Testis (tissue), 3 donors: ENCODE results near the gene LRIG1. TPM values are rescaled to one million over a fixed set of nuclear protein-coding genes. Genes with fewer than 3 reads are reported as not detected.

Experiments
- DNase-seq: peaks from one replicate; pipeline ENCODE4 v3.0.0-alpha.2; 2019
- H3K27ac ChIP-seq, 2 donors: fragments of 200-600 bp; sonication (generic); one replicate each; pipeline ENCODE4 v1.5.1; 2019
- H3K27me3 ChIP-seq: fragments of 200-600 bp; sonication (generic); one replicate; pipeline ENCODE4 v1.5.1; 2019
- H3K36me3 ChIP-seq: fragments of 200-600 bp; sonication (generic); one replicate; pipeline ENCODE4 v1.5.1; 2017; ENCODE audit warnings: low read depth; ENCODE audit errors: missing control alignments
- H3K4me1 ChIP-seq: fragments of 200-600 bp; sonication (generic); one replicate; pipeline ENCODE4 v1.5.1; 2019
- H3K4me3 ChIP-seq, 2 donors: fragments of 200-600 bp; sonication (generic); one replicate each; pipeline ENCODE4 v1.5.1; 2017 to 2019
- H3K9me3 ChIP-seq: fragments of 200-600 bp; sonication (generic); one replicate; pipeline ENCODE4 v1.5.1; 2017
- CTCF ChIP-seq, 3 experiments: fragments of 450-650 bp in 2 of 3; fragments of 200-600 bp in 1 of 3; sonication (generic) in 1 of 3; IDR thresholded peaks; one replicate each; pipeline ENCODE4 v1.5.1; 2016 to 2019; ENCODE audit warnings: antibody characterized with exemption in 3 of 3, mild to moderate bottlenecking in 2 of 3, moderate library complexity in 1 of 3
- POLR2A ChIP-seq: fragments of 450-650 bp; IDR thresholded peaks from one replicate; pipeline ENCODE4 v1.6.1; 2017; ENCODE audit warnings: antibody characterized with exemption, mild to moderate bottlenecking, moderate library complexity
- WGBS, 2 donors: methylation state at CpG; one replicate each; pipeline ENCODE4 v1.1.5; 2018; 5-methylcytosine and 5-hydroxymethylcytosine counted together
- intact Hi-C: fragments of 100-400 bp; cut with DNase I; formaldehyde crosslinking; loops from one replicate; pipeline ENCODE4 v1.15.1; 2023; ENCODE audit warnings: low total_unique reads
- polyA plus RNA-seq: library from polyadenylated mRNA; stranded (reverse); fragments of 350-450 nt; fragmentation: Illumina TruSeq; extraction: RNeasy Lipid Tissue Mini Kit (QIAGEN cat#74804); gene quantifications from one replicate; pipeline ENCODE4 v1.2.3, GENCODE V29; 2014; ENCODE audit warnings: low read depth, low replicate concordance; ENCODE audit not compliant: insufficient read depth
- total RNA-seq, 2 donors: library from RNA; depleted of rRNA; stranded (reverse); fragments of >200 nt; gene quantifications; one replicate each; pipeline ENCODE4 v1.2.3, GENCODE V29; 2016

Gene LRIG1
- total and polyA plus RNA-seq, 3 donors from 2014 or later: 62.7 to 107 (median 77.9) TPM

- no peak overlapping the region for H3K27ac ChIP-seq
- intact Hi-C loops: loop anchor here (10.0 kb wide), 1 partner anchor 83 kb away; no protein-coding TSS in a partner anchor
- H3K4me1 ChIP-seq: peaks cover 19% of the 10 kb centered on the region
- H3K36me3 ChIP-seq: no peaks in the 10 kb centered on the region
- TF ChIP-seq CTCF (IDR thresholded peaks at IDR 0.05) (no peak), POLR2A (no peak)
- WGBS, 2 donors: 49 to 72% methylated on average over 4 of the region's 4 CpGs
- H3K4me3 ChIP-seq: no peak overlapping the region
- H3K27me3 ChIP-seq: no peaks in the 10 kb centered on the region
- DNase-seq: no peak
- H3K9me3 ChIP-seq: no peaks in the 10 kb centered on the region
Measured at GRCh38 chr3:66497985-66498671, 2.7 kb downstream of the LRIG1 start.

DNA sequence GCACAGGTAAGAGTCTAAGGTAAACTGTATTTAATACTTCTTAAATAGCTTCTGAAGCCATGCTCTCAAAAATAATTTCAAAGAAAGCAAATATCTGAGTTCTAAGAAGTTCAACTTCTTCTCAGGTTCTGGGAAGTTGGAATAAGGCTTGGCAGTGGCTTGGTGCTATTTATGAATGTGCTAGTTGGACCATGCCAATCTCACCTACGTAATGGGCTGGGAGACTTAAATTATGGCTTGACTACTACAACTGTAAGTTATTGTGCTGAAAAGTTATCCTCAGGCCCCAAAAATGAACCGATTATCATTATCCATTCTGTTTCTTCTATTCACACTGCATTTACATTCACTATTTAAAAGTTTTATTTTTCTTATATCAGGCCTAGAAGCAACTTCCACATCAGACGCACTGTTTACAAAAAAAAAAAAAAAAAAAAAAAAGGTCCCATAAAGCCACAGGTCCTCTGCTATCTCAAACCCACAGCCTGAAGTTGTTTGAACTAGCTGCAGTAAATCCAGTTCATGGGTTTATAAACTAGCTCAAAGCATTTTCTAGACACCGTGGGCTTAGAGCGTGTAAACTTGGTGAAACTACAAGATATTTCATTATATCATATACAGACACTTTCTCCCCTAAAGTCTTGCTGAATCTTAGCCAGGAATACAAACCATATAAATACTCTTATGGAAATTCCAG, 3.4 kb downstream of the LRIG1 start:
- Histone ChIP-seq H3K27ac (no peak overlapping the region), H3K36me3 (no peaks in the 10 kb centered on the region), H3K27me3 (no peaks in the 10 kb centered on the region), H3K9me3 (no peaks in the 10 kb centered on the region), H3K4me3 (no peak overlapping the region), H3K4me1 (peaks cover 26% of the 10 kb centered on the region)
- TF ChIP-seq POLR2A: no peak
- no peak for TF ChIP-seq CTCF (IDR thresholded peaks at IDR 0.05)
- intact Hi-C loops: loop anchor here (10.0 kb wide), 1 partner anchor 83 kb away; no protein-coding TSS in a partner anchor
- 68 to 84% methylated on average over 5 of the region's 5 CpGs for WGBS, 2 donors
- no peak for DNase-seq

DNA sequence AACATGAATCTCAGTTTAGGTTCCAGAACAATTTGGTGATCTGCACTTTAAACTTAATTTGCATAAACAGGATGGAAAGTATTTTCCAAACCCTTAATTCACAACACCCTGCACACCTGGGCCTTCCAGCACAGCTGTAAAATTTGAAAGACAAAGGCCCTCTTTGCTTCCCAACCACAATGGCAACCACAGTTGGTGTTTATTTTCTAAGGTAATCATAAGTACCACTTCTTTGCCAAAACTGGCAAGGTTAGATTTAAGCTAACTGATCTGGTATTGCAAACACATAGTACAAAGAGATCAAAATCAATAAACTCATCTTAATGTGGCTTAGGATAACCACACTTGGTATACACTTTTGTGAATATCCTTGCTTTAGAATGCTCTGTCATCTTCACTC, 4.1 kb downstream of the LRIG1 start:
- Histone ChIP-seq H3K9me3 (no peaks in the 10 kb centered on the region), H3K4me1 (peaks cover 32% of the 10 kb centered on the region), H3K4me3 (no peak overlapping the region), H3K36me3 (no peaks in the 10 kb centered on the region), H3K27me3 (no peaks in the 10 kb centered on the region), H3K27ac (no peak overlapping the region)
- DNase-seq: no peak
- intact Hi-C loops: loop anchor here (10.0 kb wide), 1 partner anchor 82 kb away; no protein-coding TSS in a partner anchor
- TF ChIP-seq CTCF (IDR thresholded peaks at IDR 0.05): no peak

- Histone ChIP-seq H3K27ac (no peak overlapping the region), H3K27me3 (no peaks in the 10 kb centered on the region), H3K4me3 (no peak overlapping the region), H3K36me3 (no peaks in the 10 kb centered on the region), H3K9me3 (no peaks in the 10 kb centered on the region), H3K4me1 (peaks cover 32% of the 10 kb centered on the region)
- TF ChIP-seq POLR2A (no peak), CTCF (IDR thresholded peaks at IDR 0.05) (no peak)
- 58 to 70% methylated on average over 3 of the region's 3 CpGs for WGBS, 2 donors
- intact Hi-C loops: loop anchor here (10.0 kb wide), 1 partner anchor 82 kb away; no protein-coding TSS in a partner anchor
- no peak for DNase-seq
Measured at GRCh38 chr3:66496301-66496700, 4.5 kb downstream of the LRIG1 start.
